H1 (cell line): ENCODE data around the gene PSMD13. TPM values are rescaled to one million over a fixed set of nuclear protein-coding genes. Genes with fewer than 3 reads are reported as not detected.

Source experiments
- FOSL1 ChIP-seq: IDR thresholded peaks from 2 replicates; pipeline ENCODE4 v1.6.1; 2011; ENCODE audit warnings: mild to moderate bottlenecking, low read depth, low read length, moderate library complexity; ENCODE audit not compliant: insufficient read depth
- POU5F1 ChIP-seq: IDR thresholded peaks from 2 replicates; pipeline ENCODE4 v1.6.1; 2011; ENCODE audit warnings: low read depth, mild to moderate bottlenecking, low read length, moderate library complexity
- RNF2 ChIP-seq: fragments of 200-900, 300-1000 bp; sonication (generic); IDR thresholded peaks from 2 replicates; pipeline ENCODE4 v1.7.1; 2016; ENCODE audit warnings: borderline replicate concordance, low read depth, mild to moderate bottlenecking, antibody characterized with exemption, low read length; ENCODE audit not compliant: poor library complexity, severe bottlenecking; ENCODE audit errors: missing control alignments
- polyA plus RNA-seq, 7 experiments: library from polyadenylated mRNA; depleted of rRNA in 3 of 7; stranded (reverse) in 5 of 7; unstranded in 2 of 7; fragments of >200 nt in 5 of 7; fragments of 200-250 nt in 2 of 7; gene quantifications; 1 replicate in 5 of 7; 2 replicates in 1 of 7; 4 replicates in 1 of 7; pipeline versions ENCODE4 v1.2.1 to v1.2.3, GENCODE V29; 2011 to 2013; ENCODE audit warnings: missing spikeins in 2 of 7, mixed read lengths in 2 of 7
- total RNA-seq: library from RNA; stranded (reverse); fragmentation: NEBNext Ultra II Directional; extraction: Animal tissue kit (Norgen Biotek cat#: 25700); gene quantifications from 2 replicates; pipeline ENCODE4 v1.2.1, GENCODE V29; 2021

The PSMD13 gene
- total and polyA plus RNA-seq, 2 of the 8 experiments (the other 6 are each of a cell fraction or from before 2014, with no cell fraction given) = 121 to 141 TPM

DNA sequence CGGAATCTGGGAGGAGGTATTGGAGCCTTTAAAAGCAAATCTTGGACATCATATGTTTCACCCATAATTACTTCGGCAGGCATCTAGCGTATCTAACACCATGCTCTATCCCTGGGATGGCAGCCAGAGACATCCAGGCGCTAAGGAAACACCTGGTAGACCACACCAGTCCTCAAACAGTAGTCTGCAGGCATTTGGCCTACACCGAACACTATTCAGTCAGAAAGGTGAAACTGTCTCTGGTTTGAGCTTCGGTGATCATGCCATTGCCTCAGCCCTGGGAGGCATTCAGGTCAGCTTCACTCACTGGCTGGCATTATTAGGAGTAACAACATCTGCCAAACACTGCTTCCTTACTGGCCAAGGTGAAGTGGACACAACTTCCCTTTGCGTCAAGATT, 12.4 kb upstream of the PSMD13 start (continued):
- TF ChIP-seq FOSL1 = no peak
- TF ChIP-seq POU5F1 = no peak
- no peak for TF ChIP-seq RNF2
